K562 (cell line): Measurements from ENCODE around the gene CRYBA1. TPM values are rescaled to one million over a fixed set of nuclear protein-coding genes. Genes with fewer than 3 reads are reported as not detected.

Experiments
- ELK1 ChIP-seq: sonication (generic); formaldehyde crosslinking; IDR thresholded peaks from 2 replicates; pipeline ENCODE4 v1.8.1; 2022; ENCODE audit warnings: missing genetic modification reagents
- TBP ChIP-seq: optimal IDR thresholded peaks from 2 replicates; pipeline ENCODE3; 2011; ENCODE audit warnings: low read depth, low read length, improper control_type of control experiment
- ZHX1 ChIP-seq: fragments of 150-350 bp; conservative IDR thresholded peaks from 2 replicates; pipeline ENCODE4 v1.6.1; 2014; ENCODE audit warnings: low read length
- ZNF253 ChIP-seq: fragments of 250-450 bp; sonication (Bioruptor Pico); conservative IDR thresholded peaks from 2 replicates; pipeline ENCODE4 v1.6.1; 2021; ENCODE audit warnings: mild to moderate bottlenecking
- ZNF311 ChIP-seq: fragments of 250-450 bp; sonication (Bioruptor Pico); IDR thresholded peaks from 2 replicates; pipeline ENCODE4 v1.4.0; 2020; ENCODE audit warnings: mild to moderate bottlenecking, moderate library complexity
- ZNF655 ChIP-seq: fragments of 250-450 bp; sonication (Bioruptor Pico); IDR thresholded peaks from 2 replicates; pipeline ENCODE4 v1.5.0; 2021
- ZNF766 ChIP-seq: fragments of 200-800 bp; sonication (Bioruptor generic); conservative IDR thresholded peaks from 2 replicates; pipeline ENCODE4 v1.6.1; 2016; ENCODE audit warnings: missing genetic modification characterization, missing compliant biosample characterization
- polyA plus RNA-seq, 8 experiments: library from polyadenylated mRNA; depleted of rRNA in 4 of 8; stranded (reverse) in 5 of 8; unstranded in 3 of 8; fragments of >200 nt; fragmentation: Nextera tagmentation in 2 of 8; fragmentation: Illumina TruSeq in 1 of 8; extraction: Ambion mirVana in 2 of 8; extraction: Trizol in 1 of 8; gene quantifications; 2 replicates each; pipeline versions ENCODE4 v1.2.1 to v1.2.3, GENCODE V29; 2011 to 2014; ENCODE audit warnings: inconsistent platforms in 1 of 8, missing spikeins in 1 of 8
- total RNA-seq, 7 experiments: library from RNA; depleted of rRNA in 6 of 7; stranded (reverse); fragments of >200 nt in 6 of 7; fragmentation: Illumina TruSeq in 2 of 7; extraction: Trizol in 2 of 7; gene quantifications; 2 replicates each; pipeline versions ENCODE4 v1.2.1 to v1.2.3, GENCODE V29; 2011 to 2021; ENCODE audit warnings: low replicate concordance in 1 of 7
- TF ChIP-seq, protein P1 (sequence below): fragments of 450-650 bp; IDR thresholded peaks from 2 replicates; pipeline ENCODE4 v1.6.1; 2016; ENCODE audit warnings: mild to moderate bottlenecking, moderate library complexity
- TF ChIP-seq, protein P2 (sequence below), 2 experiments: fragments of 450-650 bp; IDR thresholded peaks; 2 replicates each; pipeline ENCODE4 v1.6.1; 2016

The CRYBA1 gene
- total and polyA plus RNA-seq, 9 of the 15 experiments (the other 6 are each of a cell fraction or from before 2014, with no cell fraction given) = not detected

GRCh38 chr17:29219378-29220047, 27.1 kb upstream of the CRYBA1 start (continued):
- TF ChIP-seq, protein P1, sequence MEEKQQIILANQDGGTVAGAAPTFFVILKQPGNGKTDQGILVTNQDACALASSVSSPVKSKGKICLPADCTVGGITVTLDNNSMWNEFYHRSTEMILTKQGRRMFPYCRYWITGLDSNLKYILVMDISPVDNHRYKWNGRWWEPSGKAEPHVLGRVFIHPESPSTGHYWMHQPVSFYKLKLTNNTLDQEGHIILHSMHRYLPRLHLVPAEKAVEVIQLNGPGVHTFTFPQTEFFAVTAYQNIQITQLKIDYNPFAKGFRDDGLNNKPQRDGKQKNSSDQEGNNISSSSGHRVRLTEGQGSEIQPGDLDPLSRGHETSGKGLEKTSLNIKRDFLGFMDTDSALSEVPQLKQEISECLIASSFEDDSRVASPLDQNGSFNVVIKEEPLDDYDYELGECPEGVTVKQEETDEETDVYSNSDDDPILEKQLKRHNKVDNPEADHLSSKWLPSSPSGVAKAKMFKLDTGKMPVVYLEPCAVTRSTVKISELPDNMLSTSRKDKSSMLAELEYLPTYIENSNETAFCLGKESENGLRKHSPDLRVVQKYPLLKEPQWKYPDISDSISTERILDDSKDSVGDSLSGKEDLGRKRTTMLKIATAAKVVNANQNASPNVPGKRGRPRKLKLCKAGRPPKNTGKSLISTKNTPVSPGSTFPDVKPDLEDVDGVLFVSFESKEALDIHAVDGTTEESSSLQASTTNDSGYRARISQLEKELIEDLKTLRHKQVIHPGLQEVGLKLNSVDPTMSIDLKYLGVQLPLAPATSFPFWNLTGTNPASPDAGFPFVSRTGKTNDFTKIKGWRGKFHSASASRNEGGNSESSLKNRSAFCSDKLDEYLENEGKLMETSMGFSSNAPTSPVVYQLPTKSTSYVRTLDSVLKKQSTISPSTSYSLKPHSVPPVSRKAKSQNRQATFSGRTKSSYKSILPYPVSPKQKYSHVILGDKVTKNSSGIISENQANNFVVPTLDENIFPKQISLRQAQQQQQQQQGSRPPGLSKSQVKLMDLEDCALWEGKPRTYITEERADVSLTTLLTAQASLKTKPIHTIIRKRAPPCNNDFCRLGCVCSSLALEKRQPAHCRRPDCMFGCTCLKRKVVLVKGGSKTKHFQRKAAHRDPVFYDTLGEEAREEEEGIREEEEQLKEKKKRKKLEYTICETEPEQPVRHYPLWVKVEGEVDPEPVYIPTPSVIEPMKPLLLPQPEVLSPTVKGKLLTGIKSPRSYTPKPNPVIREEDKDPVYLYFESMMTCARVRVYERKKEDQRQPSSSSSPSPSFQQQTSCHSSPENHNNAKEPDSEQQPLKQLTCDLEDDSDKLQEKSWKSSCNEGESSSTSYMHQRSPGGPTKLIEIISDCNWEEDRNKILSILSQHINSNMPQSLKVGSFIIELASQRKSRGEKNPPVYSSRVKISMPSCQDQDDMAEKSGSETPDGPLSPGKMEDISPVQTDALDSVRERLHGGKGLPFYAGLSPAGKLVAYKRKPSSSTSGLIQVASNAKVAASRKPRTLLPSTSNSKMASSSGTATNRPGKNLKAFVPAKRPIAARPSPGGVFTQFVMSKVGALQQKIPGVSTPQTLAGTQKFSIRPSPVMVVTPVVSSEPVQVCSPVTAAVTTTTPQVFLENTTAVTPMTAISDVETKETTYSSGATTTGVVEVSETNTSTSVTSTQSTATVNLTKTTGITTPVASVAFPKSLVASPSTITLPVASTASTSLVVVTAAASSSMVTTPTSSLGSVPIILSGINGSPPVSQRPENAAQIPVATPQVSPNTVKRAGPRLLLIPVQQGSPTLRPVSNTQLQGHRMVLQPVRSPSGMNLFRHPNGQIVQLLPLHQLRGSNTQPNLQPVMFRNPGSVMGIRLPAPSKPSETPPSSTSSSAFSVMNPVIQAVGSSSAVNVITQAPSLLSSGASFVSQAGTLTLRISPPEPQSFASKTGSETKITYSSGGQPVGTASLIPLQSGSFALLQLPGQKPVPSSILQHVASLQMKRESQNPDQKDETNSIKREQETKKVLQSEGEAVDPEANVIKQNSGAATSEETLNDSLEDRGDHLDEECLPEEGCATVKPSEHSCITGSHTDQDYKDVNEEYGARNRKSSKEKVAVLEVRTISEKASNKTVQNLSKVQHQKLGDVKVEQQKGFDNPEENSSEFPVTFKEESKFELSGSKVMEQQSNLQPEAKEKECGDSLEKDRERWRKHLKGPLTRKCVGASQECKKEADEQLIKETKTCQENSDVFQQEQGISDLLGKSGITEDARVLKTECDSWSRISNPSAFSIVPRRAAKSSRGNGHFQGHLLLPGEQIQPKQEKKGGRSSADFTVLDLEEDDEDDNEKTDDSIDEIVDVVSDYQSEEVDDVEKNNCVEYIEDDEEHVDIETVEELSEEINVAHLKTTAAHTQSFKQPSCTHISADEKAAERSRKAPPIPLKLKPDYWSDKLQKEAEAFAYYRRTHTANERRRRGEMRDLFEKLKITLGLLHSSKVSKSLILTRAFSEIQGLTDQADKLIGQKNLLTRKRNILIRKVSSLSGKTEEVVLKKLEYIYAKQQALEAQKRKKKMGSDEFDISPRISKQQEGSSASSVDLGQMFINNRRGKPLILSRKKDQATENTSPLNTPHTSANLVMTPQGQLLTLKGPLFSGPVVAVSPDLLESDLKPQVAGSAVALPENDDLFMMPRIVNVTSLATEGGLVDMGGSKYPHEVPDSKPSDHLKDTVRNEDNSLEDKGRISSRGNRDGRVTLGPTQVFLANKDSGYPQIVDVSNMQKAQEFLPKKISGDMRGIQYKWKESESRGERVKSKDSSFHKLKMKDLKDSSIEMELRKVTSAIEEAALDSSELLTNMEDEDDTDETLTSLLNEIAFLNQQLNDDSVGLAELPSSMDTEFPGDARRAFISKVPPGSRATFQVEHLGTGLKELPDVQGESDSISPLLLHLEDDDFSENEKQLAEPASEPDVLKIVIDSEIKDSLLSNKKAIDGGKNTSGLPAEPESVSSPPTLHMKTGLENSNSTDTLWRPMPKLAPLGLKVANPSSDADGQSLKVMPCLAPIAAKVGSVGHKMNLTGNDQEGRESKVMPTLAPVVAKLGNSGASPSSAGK = no peak
- TF ChIP-seq, protein P2, sequence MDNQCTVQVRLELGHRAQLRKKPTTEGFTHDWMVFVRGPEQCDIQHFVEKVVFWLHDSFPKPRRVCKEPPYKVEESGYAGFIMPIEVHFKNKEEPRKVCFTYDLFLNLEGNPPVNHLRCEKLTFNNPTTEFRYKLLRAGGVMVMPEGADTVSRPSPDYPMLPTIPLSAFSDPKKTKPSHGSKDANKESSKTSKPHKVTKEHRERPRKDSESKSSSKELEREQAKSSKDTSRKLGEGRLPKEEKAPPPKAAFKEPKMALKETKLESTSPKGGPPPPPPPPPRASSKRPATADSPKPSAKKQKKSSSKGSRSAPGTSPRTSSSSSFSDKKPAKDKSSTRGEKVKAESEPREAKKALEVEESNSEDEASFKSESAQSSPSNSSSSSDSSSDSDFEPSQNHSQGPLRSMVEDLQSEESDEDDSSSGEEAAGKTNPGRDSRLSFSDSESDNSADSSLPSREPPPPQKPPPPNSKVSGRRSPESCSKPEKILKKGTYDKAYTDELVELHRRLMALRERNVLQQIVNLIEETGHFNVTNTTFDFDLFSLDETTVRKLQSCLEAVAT (IDR thresholded peaks at IDR 0.05) = no peak
- TF ChIP-seq TBP = no peak
- no peak for TF ChIP-seq ZNF655
- no peak for TF ChIP-seq ZHX1
- no peak for TF ChIP-seq ZNF311 (CRISPR knock-in tag)
- no peak for TF ChIP-seq ZNF253 (CRISPR knock-in tag)
- TF ChIP-seq ZNF766 = no peak
- TF ChIP-seq ELK1 (CRISPR knock-in tag) = no peak
